Adrenal gland (tissue), 5 donors: Measurements from ENCODE around the gene SECTM1.

ENCODE experiments used
- POLR2A ChIP-seq, 2 donors: fragments of 450-650 bp; IDR thresholded peaks; one replicate each; pipeline ENCODE4 v1.6.1; 2017; ENCODE audit warnings: antibody characterized with exemption in 2 of 2, mild to moderate bottlenecking in 2 of 2, moderate library complexity in 1 of 2
- TF ChIP-seq, protein P1 (sequence below), 6 experiments: fragments of 450-650 bp in 4 of 6; fragments of 200-600 bp in 2 of 6; sonication (generic) in 1 of 6; IDR thresholded peaks; 1 replicate in 5 of 6; 2 replicates in 1 of 6; pipeline versions ENCODE4 v1.5.1 to v1.8.0; 2016 to 2021; ENCODE audit warnings: antibody characterized with exemption in 6 of 6, mild to moderate bottlenecking in 2 of 6, moderate library complexity in 1 of 6
- donor health status: DM: no; HTN: no; CAD: no.

DNA sequence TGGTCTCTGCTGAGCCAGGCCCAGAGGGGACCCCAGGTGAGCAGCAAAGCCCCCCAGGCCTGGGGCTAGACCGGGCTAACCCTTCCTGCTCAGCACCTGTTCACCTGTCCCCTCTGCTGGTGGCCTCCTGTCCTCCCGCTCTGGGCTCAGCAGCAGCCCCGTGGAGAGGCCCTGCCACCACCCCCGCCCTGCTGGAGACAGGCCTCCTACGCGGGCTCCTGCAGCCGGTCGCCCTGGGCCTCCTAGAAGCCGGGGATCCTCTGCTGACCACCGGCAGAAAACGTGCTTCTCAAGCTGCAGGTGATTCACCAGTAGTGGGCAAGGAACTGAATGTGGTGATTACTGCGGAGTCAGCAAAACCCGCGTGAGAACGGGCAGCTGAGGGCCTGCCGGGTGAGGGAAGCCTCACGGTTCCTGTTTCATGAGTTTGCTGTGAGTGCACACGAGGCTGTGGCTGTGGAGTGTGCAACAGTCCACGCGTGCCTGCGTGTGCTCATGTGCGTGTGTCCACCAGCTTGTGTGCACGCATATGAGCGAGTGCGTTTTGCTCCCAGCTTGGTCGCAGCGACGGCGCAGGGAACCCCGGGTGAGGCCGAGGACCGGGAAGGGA lies 792 bp downstream of the SECTM1 start:
- TF ChIP-seq, protein P1, sequence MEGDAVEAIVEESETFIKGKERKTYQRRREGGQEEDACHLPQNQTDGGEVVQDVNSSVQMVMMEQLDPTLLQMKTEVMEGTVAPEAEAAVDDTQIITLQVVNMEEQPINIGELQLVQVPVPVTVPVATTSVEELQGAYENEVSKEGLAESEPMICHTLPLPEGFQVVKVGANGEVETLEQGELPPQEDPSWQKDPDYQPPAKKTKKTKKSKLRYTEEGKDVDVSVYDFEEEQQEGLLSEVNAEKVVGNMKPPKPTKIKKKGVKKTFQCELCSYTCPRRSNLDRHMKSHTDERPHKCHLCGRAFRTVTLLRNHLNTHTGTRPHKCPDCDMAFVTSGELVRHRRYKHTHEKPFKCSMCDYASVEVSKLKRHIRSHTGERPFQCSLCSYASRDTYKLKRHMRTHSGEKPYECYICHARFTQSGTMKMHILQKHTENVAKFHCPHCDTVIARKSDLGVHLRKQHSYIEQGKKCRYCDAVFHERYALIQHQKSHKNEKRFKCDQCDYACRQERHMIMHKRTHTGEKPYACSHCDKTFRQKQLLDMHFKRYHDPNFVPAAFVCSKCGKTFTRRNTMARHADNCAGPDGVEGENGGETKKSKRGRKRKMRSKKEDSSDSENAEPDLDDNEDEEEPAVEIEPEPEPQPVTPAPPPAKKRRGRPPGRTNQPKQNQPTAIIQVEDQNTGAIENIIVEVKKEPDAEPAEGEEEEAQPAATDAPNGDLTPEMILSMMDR (IDR thresholded peaks at IDR 0.05) = no peak
- TF ChIP-seq POLR2A (IDR thresholded peaks at IDR 0.05) = no peak
